Muscle of leg (tissue), 11 donors: ENCODE results near the gene PIAS2. TPM values are rescaled to one million over a fixed set of nuclear protein-coding genes. Genes with fewer than 3 reads are reported as not detected.
"Not testable (repeated sequence)": the region's sequence is repeated elsewhere in the genome, so short reads cannot be mapped to it uniquely, and the experiment has no call there.

ENCODE experiments used
- DNase-seq: peaks from one replicate; pipeline ENCODE4 v3.0.0; 2013
- H3K27ac ChIP-seq: one replicate; pipeline ENCODE4 v1.5.1; 2013; ENCODE audit warnings: mild to moderate bottlenecking, low read length, control low read depth
- H3K27me3 ChIP-seq: one replicate; pipeline ENCODE4 v1.6.1; 2013; ENCODE audit warnings: low read length; ENCODE audit not compliant: control insufficient read depth, insufficient read depth
- H3K36me3 ChIP-seq: one replicate; pipeline ENCODE4 v1.6.1; 2013; ENCODE audit warnings: low read length; ENCODE audit not compliant: control insufficient read depth, insufficient read depth
- H3K4me1 ChIP-seq: one replicate; pipeline ENCODE4 v1.6.1; 2013; ENCODE audit warnings: low read length; ENCODE audit not compliant: control insufficient read depth, insufficient read depth
- H3K4me3 ChIP-seq: one replicate; pipeline ENCODE4 v1.5.1; 2013; ENCODE audit warnings: low read length, control low read depth
- H3K9me3 ChIP-seq: replicated peaks from 2 replicates; pipeline ENCODE4 v1.6.1; 2013; ENCODE audit warnings: low read depth, low read length; ENCODE audit not compliant: control insufficient read depth
- WGBS: methylation state at CpG from one replicate; pipeline ENCODE4 v1.1.5; 2013; ENCODE audit warnings: missing lambda C conversion rate; ENCODE audit not compliant: insufficient coverage; 5-methylcytosine and 5-hydroxymethylcytosine counted together
- polyA plus RNA-seq, 8 donors: library from polyadenylated mRNA; unstranded; fragments of 120-200 nt; gene quantifications; one replicate each; pipeline versions ENCODE4 v1.2.1 to v1.2.3, GENCODE V29; 2013; ENCODE audit warnings: inconsistent platforms in 1 of 8, low replicate concordance in 1 of 8; ENCODE audit not compliant: insufficient read length in 8 of 8, insufficient read depth in 1 of 8
- total RNA-seq: library from RNA; stranded (reverse); fragments of 120-200 nt; gene quantifications from one replicate; pipeline ENCODE4 v1.2.4, GENCODE V29; 2013

The PIAS2 gene
- total and polyA plus RNA-seq, 9 donors: 17.2 to 30.4 (median 21.8) TPM

DNA sequence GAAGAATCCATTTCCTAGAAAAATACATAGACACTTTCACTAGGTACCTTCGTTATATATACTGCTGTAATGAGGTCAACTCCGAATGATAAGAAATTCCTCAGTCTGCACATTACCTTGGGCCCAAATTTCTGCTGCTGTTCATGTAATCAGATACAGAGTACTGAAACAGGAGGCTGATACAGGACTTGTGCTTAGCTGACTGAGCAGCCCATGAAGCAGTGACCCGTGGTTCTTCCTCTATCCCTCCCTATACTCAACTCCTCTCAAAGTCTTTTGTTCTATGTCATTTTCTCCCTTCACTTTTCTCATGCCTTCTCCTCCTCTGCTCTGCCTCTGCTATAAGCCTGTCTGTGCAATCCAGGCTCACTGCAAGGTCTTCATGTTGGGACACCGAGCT lies 102.9 kb downstream of the PIAS2 start:
- Histone ChIP-seq H3K27me3 (no peaks in the 10 kb centered on the region), H3K9me3 (no peaks in the 10 kb centered on the region), H3K27ac (no peak overlapping the region), H3K36me3 (peaks cover 3% of the 10 kb centered on the region), H3K4me3 (no peak overlapping the region), H3K4me1 (no peaks in the 10 kb centered on the region)
- DNase-seq: no peak
- 33% methylated on average over 1 of the region's 4 CpGs for WGBS

DNA sequence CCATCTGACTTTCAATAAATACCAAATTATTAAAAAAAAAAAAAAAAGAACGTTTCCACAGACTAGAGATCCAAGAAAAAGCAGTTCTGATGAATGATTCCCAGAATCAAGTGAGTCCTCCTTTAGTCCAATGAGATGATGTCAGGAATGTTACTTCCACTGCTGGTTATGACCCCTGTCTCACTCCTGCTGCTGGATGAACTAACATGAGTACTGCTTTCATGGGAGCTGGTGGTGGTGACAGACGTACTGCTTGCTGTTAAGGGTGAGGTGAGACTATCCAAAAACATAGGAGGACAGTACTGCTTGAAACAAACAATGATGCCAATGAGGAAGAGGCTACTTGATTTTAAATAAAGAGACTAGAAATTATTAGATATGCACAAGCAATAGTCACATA lies 105.0 kb downstream of the PIAS2 start:
- no peak for DNase-seq
- Histone ChIP-seq H3K4me1 (no peaks in the 10 kb centered on the region), H3K27me3 (no peaks in the 10 kb centered on the region), H3K36me3 (peaks cover 3% of the 10 kb centered on the region), H3K4me3 (no peak overlapping the region), H3K9me3 (no peaks in the 10 kb centered on the region), H3K27ac (no peak overlapping the region)
- no CpG with 5 or more reads among the region's 2 CpGs for WGBS

DNA sequence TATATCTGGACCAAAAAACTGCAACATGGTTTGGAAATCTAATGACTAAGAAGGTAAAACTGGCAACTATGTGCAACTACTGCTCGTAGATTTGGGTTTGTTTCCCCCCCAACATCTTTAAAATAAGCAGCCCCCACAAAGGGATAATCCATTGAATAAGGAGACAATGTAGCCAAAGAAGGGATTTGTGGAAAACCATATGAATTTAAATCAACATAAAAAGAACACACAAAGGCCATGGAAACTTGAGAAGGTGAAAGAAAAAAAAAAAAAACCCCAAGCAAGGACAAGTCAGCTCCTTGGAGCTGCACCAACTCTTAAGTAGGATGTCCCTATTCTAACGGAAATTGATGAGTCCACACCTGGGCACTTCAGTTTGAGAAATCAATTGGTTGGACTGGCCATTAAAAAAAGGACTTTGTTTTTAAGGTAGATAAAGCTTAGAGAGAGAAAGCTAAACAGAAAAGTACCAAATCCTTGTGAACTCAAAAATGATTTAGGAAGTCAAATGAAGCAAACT lies 106.8 kb downstream of the PIAS2 start:
- H3K27me3 ChIP-seq: no peaks in the 10 kb centered on the region
- H3K9me3 ChIP-seq: no peaks in the 10 kb centered on the region
- H3K4me3 ChIP-seq: no peak overlapping the region
- whole genome bisulfite sequencing: no CpG with 5 or more reads among the region's 2 CpGs
- H3K36me3 ChIP-seq: peaks cover 3% of the 10 kb centered on the region
- no peak for DNase-seq
- no peaks in the 10 kb centered on the region for H3K4me1 ChIP-seq
- no peak overlapping the region for H3K27ac ChIP-seq

DNA sequence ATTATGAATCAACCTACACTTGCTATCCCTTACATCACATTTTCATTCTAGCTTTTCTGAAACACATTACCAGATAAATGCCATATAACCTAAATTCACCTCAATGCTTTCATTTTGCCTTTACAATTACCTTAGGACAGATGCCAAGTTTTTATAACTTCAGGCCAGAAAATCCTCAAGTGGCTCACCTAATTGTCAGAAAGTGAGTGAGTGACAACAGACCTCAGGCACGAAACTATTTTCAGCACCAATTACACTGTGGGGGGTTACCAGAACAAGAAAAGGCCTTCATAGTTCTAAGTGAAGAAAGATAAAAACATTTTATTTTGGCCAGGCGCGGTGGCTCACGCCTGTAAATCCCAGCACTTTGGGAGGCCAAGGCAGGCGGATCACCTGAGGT lies 108.2 kb downstream of the PIAS2 start:
- Histone ChIP-seq H3K36me3 (no peaks in the 10 kb centered on the region), H3K27ac (no peak overlapping the region), H3K4me3 (no peak overlapping the region), H3K9me3 (no peaks in the 10 kb centered on the region), H3K27me3 (no peaks in the 10 kb centered on the region), H3K4me1 (no peaks in the 10 kb centered on the region)
- 100% methylated on average over 4 of the region's 5 CpGs for WGBS
- DNase-seq: no peak

DNA sequence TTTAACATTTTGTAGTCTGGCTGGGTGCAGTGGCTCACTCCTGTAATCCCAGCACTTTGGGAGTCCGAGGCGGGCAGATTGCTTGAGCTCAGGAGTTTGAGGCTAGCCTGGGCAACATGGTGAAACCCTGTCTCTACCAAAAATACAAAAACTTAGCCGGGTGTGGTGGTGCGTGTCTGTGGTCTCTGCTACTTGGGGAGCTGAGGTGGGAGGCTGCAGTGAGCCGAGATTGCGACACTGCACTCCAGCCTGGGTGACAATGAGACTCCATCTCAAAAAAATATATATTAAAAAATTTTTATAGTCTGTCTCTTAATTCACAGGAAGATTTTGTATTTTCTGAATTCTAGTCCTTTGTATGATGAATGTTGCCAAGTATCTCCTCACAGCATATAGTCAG lies 121.4 kb downstream of the PIAS2 start:
- H3K4me1 ChIP-seq, H3K27ac ChIP-seq, H3K4me3 ChIP-seq, H3K36me3 ChIP-seq, DNase-seq, H3K9me3 ChIP-seq, H3K27me3 ChIP-seq: not testable (repeated sequence)
- WGBS: no CpG with 5 or more reads among the region's 6 CpGs

DNA sequence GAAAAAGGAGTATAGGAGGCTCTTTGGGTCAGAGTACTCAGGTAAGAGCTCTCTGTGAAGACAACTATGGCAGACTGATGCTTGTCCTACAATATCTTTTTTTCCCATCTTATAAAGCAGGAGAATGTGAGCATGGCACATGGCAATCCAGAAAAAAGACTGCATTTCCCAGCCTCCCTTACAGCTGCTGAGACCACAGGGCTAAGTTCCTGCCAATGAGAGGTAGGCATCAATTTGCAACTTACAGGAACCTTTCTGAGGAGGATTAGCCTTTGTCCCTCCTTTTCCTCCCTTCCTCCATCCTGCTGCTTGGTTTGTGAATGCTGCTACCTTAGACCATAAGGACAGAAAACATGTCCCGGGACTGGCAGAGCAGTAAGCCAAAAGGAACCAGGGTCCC lies 122.7 kb downstream of the PIAS2 start:
- Histone ChIP-seq H3K27ac (no peak overlapping the region), H3K36me3 (no peaks in the 10 kb centered on the region), H3K4me3 (no peak overlapping the region), H3K27me3 (no peaks in the 10 kb centered on the region), H3K4me1 (no peaks in the 10 kb centered on the region), H3K9me3 (no peaks in the 10 kb centered on the region)
- WGBS: no CpG with 5 or more reads among the region's 1 CpG
- DNase-seq: no peak

DNA sequence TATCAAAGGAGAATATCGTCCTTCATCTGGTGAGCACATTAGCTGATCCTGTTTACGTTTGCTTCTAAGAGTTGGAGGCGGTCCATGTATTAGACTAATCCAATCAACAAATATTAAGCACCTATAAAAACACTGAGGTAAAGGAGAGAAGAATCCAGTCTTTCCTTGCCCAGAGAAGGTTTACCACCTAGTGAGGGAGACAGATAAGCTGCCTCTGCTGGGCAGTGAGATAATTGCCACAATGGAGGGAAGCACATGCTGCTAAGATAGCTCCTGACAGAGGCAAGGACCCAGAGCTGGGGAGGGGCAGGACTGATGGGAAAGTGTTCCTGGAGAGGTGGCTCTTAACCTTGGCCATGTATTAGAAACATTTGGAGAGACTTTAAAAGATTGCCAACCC lies 123.7 kb downstream of the PIAS2 start:
- H3K4me3 ChIP-seq: no peak overlapping the region
- H3K27me3 ChIP-seq: no peaks in the 10 kb centered on the region
- no peaks in the 10 kb centered on the region for H3K4me1 ChIP-seq
- DNase-seq: no peak
- WGBS: no CpG with 5 or more reads among the region's 3 CpGs
- no peaks in the 10 kb centered on the region for H3K36me3 ChIP-seq
- no peak overlapping the region for H3K27ac ChIP-seq
- H3K9me3 ChIP-seq: no peaks in the 10 kb centered on the region

DNA sequence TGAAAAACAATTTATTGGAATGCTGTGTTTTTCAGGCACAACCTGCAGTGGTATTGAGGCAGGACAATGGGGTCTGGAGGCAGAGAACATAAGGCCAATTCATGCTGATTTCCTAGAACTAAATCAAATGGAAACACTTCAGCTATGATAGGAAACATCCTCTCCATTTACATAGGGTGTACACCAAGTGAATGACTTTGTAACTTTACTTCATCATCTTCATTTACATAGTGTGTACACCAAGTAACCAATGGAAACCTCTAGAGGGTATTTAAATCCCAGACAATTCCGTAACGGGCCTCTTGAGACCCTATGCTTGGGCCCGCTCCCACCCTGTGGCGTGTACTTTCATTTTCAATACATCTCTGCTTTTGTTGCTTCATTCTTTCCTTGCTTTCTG lies 128.2 kb downstream of the PIAS2 start:
- H3K36me3 ChIP-seq: no peaks in the 10 kb centered on the region
- no peak for DNase-seq
- H3K9me3 ChIP-seq: no peaks in the 10 kb centered on the region
- no peak overlapping the region for H3K4me3 ChIP-seq
- 81% methylated on average over 4 of the region's 4 CpGs for WGBS
- no peaks in the 10 kb centered on the region for H3K27me3 ChIP-seq
- no peak overlapping the region for H3K27ac ChIP-seq
- H3K4me1 ChIP-seq: no peaks in the 10 kb centered on the region

DNA sequence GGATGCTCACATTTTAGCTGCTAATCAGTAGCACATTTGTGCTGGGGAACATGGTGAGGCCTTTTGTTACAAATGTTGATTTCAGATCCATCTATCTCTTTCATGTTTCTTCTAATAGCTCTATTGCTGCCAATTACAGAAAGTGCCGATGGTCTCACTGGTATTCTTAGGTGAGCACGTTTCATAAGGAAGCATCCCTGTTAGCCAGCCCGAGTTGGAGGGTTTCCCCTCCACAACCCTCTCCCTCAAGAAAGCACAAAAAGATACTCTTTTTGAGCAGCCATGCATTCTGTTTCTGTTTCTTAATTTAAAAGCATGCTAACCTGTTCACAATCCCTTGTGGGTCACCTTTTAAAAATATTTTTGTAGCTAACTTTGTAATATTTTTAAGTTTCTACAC lies 129.6 kb downstream of the PIAS2 start:
- H3K27ac ChIP-seq: no peak overlapping the region
- WGBS: 41% methylated on average over 2 of the region's 3 CpGs
- H3K36me3 ChIP-seq: no peaks in the 10 kb centered on the region
- H3K9me3 ChIP-seq: no peaks in the 10 kb centered on the region
- H3K27me3 ChIP-seq: no peaks in the 10 kb centered on the region
- no peak overlapping the region for H3K4me3 ChIP-seq
- H3K4me1 ChIP-seq: no peaks in the 10 kb centered on the region
- no peak for DNase-seq

DNA sequence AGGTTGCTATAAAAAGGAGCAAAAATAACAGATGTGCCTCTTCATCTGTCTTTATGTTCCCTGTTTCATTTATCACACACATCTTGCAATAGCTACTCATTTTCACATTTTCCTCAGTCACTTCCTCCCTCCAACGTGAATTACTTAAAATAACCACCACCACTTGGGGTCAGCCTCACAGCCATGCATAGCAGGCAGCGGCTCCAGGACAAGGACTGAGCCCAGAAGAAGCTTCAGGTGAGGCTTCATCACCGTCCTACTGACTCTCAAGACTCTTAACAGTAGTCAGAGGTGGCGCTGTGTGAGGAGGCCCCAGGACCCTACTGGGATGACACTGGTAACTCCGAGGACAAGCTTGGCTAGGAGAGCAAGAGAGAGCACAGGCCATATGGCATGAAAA lies 144.9 kb downstream of the PIAS2 start:
- Histone ChIP-seq H3K27me3 (no peaks in the 10 kb centered on the region), H3K36me3 (no peaks in the 10 kb centered on the region), H3K27ac (no peak overlapping the region), H3K4me1 (peaks cover 21% of the 10 kb centered on the region), H3K9me3 (no peaks in the 10 kb centered on the region), H3K4me3 (no peak overlapping the region)
- no peak for DNase-seq
- 62% methylated on average over 5 of the region's 5 CpGs for WGBS

DNA sequence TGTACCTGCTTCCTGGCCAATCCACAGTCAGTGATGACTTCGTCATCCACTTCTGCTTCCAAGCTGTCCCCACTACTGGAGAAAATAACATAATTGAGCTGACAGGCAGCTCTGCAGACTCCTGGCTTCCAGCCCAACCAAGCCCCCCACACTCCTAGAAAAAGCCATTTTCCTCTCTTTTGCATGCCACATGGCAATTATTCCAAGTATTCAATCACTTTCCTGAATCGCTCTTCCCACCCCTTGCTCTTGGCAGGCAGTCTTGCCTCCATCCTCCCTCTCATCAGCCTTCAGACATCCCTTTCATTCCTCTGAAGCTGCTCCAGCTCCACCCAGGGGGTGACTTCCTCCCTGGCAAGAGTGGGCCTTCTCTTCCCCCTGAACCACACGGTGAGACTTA lies 146.2 kb downstream of the PIAS2 start:
- DNase-seq: no peak
- H3K9me3 ChIP-seq: no peaks in the 10 kb centered on the region
- 14% methylated on average over 2 of the region's 3 CpGs for WGBS
- H3K27me3 ChIP-seq: no peaks in the 10 kb centered on the region
- H3K4me3 ChIP-seq: no peak overlapping the region
- no peak overlapping the region for H3K27ac ChIP-seq
- H3K36me3 ChIP-seq: no peaks in the 10 kb centered on the region
- peaks cover 21% of the 10 kb centered on the region for H3K4me1 ChIP-seq
